HG03175 (cell line): ENCODE measurements around the gene SLC6A18.

Experiments
- ATAC-seq: cut with Tn5 transposase; IDR thresholded peaks from one replicate; pipeline ENCODE4 v1.9.1; 2021; ENCODE audit warnings: mild to moderate bottlenecking, moderate library complexity; ENCODE audit not compliant: unreplicated experiment

SLC6A18 gene, protein sequence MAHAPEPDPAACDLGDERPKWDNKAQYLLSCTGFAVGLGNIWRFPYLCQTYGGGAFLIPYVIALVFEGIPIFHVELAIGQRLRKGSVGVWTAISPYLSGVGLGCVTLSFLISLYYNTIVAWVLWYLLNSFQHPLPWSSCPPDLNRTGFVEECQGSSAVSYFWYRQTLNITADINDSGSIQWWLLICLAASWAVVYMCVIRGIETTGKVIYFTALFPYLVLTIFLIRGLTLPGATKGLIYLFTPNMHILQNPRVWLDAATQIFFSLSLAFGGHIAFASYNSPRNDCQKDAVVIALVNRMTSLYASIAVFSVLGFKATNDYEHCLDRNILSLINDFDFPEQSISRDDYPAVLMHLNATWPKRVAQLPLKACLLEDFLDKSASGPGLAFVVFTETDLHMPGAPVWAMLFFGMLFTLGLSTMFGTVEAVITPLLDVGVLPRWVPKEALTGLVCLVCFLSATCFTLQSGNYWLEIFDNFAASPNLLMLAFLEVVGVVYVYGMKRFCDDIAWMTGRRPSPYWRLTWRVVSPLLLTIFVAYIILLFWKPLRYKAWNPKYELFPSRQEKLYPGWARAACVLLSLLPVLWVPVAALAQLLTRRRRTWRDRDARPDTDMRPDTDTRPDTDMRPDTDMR

DNA sequence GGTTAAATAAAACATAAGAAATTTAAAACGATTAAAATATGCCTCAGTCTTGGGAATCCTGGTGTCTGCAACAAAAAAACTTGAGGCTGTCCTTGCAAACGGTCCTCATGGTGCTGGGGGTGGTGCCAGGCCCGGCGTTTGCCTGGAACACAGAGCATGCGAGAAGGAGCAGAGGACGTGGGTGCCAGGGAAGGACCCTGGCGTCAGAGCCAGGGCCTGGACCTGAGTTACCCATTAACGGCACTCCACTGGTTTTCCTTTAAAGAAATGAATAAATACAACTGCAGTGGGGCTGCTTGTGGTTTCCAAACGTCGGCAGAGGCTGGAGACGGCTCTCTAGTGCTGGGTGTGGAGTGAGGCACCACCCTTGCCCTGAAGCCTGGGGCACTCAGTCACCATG, at the start of gene SLC6A18:
TSS of gene SLC6A18 (plus strand) at position 301 of the 400 bp plus-strand sequence. CDS start at position 398, 97 bp downstream.
- ATAC-seq: no peak

GRCh38 chr5:1175801-1176472, 49.2 kb upstream of the SLC6A18 start:
- ATAC-seq: no peak

DNA sequence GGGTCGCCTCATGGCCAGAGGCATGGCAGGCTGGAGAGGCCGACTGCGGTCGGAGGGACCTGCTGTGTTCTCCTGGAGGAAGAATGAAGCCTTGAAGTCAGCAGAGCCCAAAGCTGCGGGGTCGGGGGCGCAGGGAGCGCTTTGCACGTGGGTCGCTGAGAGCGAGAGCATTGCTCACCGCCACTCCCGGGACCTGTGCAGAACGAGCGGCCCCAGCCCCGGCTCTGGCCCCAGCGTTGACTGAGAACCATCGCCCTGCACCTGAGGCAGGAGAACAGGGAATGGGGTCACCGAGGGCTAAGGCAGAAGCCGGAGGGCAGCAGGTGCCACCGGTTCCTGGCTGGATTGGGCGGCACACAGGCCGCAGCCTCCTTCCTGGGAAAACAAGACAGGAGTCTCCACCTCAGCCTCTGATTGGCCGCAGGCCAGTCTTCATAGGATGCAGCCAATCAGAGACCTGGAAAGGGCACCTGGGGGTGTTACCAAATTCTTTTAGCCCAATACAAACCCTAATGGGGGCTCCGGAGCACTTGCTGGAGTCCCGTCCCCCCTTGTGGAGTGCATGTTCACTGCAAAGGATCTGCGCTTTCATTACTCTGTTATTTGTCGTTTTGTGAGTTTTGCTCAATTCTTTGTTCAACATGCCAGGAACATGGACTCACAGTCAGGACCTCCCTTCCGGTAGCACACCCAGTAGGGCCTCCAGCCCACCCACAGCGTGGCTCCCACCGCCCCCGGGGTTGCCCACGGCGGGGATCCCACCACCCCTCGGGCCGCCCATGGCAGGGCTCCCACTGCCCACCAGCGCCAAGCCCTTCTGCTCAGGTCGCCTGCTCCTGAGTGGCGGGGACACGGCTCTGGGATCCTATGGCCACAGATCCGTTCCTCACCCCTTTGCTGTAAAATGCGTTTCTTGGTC, 48.4 kb upstream of the SLC6A18 start:
- ATAC-seq: no peak

GRCh38 chr5:1177826-1178528, 47.2 kb upstream of the SLC6A18 start:
- no peak for ATAC-seq

GRCh38 chr5:1178529-1179382, 46.4 kb upstream of the SLC6A18 start:
- no peak for ATAC-seq

- ATAC-seq: no peak
These were observed 45.8 kb upstream of the SLC6A18 start for GRCh38 chr5:1179383-1179715.

DNA sequence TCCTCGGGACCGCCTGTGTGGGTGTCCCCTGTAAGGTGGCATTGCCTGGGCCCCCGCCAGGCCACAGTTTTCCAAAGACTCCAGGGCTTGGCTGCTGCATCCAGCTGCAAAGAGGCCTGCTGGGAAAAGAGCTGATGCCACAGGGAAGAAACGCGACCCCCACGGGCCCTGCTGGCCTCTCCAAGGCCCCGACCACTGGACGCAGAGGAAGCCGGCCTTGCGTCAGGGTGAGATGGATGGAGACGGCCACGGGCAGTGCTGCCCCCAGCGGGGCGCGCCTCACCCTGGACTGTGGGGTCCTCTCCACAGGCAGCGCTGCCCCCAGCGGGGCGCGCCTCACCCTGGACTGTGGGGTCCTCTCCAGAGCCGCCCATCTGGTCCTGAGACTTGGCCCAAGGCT, 45.1 kb upstream of the SLC6A18 start:
- no peak for ATAC-seq

DNA sequence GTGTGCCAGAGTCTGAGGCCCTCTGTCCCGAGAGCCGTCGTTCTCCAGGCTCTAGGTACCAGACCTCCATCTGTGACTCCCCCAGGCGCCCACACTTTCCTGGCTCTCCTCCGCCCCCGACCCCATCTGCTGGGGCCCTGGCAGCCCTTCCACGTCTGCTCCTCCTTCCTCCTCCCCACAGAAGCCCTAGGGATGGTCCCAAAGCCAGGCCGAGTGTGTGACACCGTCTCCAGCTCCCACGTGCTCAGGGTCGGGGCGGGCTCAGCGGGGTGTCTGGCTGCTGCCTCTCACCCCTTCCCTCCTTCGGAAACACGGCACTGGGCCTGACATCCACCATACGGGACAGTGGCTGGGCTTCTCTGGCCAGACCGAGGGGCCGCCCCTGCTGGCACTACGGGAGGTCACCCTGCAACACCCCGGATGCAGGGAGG, 44.3 kb upstream of the SLC6A18 start:
- no peak for ATAC-seq

DNA sequence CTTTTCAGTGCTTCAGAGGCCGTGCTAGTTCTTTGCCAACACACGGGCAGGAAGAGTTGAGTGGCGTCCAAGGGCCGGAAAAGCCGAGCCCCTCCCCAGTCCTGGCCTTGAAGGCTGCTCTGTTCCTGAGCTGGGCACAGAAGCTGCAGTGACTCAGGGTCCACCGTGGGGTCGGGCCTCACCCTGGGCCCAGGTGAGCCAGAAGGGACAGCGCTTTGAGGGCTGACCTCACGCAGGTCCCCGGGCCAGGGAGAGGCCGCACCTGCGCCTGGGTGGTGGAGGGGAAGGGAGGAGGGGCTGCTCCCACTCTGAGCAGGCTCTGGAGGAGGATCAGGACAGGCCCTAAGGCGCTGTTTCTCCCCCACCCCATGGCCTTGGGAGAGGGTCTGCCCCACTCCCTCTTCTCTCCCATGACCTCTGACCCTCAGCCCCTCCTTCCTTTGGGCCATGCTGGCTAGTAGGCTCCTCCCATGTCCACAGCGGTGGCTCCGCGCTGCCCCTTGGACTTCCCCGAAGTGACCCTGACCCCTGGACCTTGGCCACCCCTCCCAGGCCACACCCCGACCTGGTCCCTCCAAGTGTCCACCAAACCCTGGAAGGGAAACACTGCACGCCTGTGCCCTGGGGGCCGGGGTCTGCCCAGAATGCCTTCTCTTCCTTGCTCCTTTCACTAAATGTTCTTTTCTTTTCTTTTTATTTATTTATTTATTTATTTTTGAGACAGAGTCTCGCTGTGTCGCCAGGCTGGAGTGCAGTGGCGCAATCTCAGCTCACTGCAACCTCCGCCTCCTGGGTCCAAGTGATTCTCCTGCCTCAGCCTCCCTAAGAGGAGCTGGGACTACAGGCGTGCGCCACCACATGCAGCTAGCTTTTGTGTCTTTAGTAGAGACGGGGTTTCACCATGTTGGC, 43.5 kb upstream of the SLC6A18 start:
- no peak for ATAC-seq

GRCh38 chr5:1182360-1182632, 42.9 kb upstream of the SLC6A18 start:
- ATAC-seq: no peak

GRCh38 chr5:1182633-1183423, 42.4 kb upstream of the SLC6A18 start:
- ATAC-seq: no peak

GRCh38 chr5:1183424-1184162, 41.6 kb upstream of the SLC6A18 start:
- ATAC-seq: no peak

DNA sequence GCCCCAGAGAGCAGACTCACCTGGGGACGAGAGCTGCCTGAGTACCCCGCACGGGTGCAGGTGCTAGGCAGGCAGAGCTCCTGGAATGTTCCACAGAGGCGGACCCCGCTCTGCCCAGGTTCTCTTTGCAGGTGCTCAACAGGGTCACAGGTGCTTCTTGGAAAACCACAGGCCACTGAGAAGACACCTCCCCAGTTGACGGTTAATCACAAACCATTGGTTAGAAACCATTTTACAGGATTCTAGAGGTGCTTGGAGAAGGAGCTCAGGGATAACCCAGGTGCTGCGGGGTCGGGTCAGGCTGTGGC, 41.1 kb upstream of the SLC6A18 start:
- no peak for ATAC-seq

GRCh38 chr5:1184481-1184880, 40.7 kb upstream of the SLC6A18 start:
- ATAC-seq: no peak

GRCh38 chr5:1185038-1185627, 40.0 kb upstream of the SLC6A18 start:
- no peak for ATAC-seq

DNA sequence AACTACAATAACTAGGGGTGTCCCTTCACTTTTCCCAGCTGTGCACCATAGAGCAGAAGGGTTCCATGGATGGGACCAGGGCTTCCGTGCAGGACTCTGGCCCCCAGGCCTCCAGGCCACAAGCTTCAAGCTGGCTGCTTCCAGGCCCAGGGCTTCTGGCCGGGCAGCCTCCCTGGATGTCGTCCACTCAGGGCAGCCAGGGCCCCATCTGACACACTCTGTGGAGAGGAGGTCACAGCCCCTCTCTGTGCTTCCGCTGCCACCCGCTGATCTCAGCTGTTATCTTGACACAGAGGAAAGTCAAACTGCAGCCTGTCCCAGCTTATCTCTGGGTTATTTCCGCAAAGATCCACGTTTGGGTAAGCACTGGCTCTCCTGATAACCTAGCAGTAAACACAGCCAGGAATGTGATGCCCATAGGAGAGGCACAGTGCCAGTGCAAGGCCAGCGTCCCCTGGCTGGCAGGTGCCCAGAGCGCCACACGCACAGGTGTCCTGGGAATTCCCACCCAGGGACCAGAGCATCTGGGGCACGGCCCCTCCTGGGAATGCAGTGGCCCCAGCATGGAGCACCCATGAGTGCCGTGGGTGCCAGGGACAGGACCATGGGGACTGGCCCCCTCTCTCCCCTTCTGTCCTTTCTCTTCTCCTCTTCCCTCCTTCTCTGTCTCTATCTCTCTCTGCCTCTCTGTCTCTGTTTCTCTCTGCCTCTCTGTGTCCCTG, 39.4 kb upstream of the SLC6A18 start:
- no peak for ATAC-seq
